GM12878 (cell line): Measurements from ENCODE around the gene TDRD9. TPM values are rescaled to one million over a fixed set of nuclear protein-coding genes. Genes with fewer than 3 reads are reported as not detected.

Source experiments
- CREB1 ChIP-seq: IDR thresholded peaks from 2 replicates; pipeline ENCODE4 v1.6.1; 2012; ENCODE audit warnings: low read depth, mild to moderate bottlenecking, inconsistent platforms
- FOXM1 ChIP-seq: IDR thresholded peaks from 2 replicates; pipeline ENCODE4 v1.6.1; 2012; ENCODE audit warnings: low read depth, mild to moderate bottlenecking, inconsistent platforms, low read length, moderate library complexity
- LARP7 ChIP-seq: fragments of 450-650 bp; IDR thresholded peaks from 2 replicates; pipeline ENCODE4 v1.6.1; 2017; ENCODE audit warnings: mild to moderate bottlenecking
- YY1 ChIP-seq: IDR thresholded peaks from 2 replicates; pipeline ENCODE4 v1.6.1; 2011; ENCODE audit warnings: low read depth, mild to moderate bottlenecking, low read length
- polyA plus RNA-seq, 11 experiments: library from polyadenylated mRNA; depleted of rRNA in 4 of 11; unstranded in 6 of 11; stranded (reverse) in 5 of 11; fragments of >200 nt; fragmentation: Nextera tagmentation in 4 of 11; fragmentation: Illumina TruSeq in 1 of 11; extraction: Ambion mirVana in 4 of 11; extraction: Trizol in 1 of 11; gene quantifications; 1 replicate in 1 of 11; 2 replicates in 10 of 11; pipeline versions ENCODE4 v1.2.1 to v1.2.3, GENCODE V29; 2011 to 2016; ENCODE audit warnings: inconsistent platforms in 2 of 11, missing spikeins in 2 of 11, low read depth in 1 of 11
- total RNA-seq, 4 experiments: library from RNA; depleted of rRNA in 3 of 4; stranded (reverse); fragments of >200 nt in 3 of 4; fragmentation: Illumina TruSeq in 1 of 4; extraction: Trizol in 1 of 4; gene quantifications; 2 replicates each; pipeline versions ENCODE4 v1.2.1 to v1.2.3, GENCODE V29; 2013 to 2021
- TF ChIP-seq, protein P1 (sequence below), 3 experiments: IDR thresholded peaks in 2 of 3; conservative IDR thresholded peaks in 1 of 3; 2 replicates each; pipeline ENCODE4 v1.5.1; 2011; ENCODE audit warnings: low read depth in 3 of 3, low read length in 3 of 3, mild to moderate bottlenecking in 3 of 3, control low read depth in 2 of 3, moderate library complexity in 2 of 3, inconsistent platforms in 1 of 3, mixed read lengths in 1 of 3; ENCODE audit not compliant: control insufficient read depth in 2 of 3, insufficient read depth in 1 of 3; ENCODE audit errors: extremely low read depth in 1 of 3
- TF ChIP-seq, protein P2 (sequence below): fragments of 450-650 bp; IDR thresholded peaks from 2 replicates; pipeline ENCODE4 v1.6.1; 2017; ENCODE audit warnings: mild to moderate bottlenecking, moderate library complexity

TDRD9 gene
- total and polyA plus RNA-seq, 10 of the 15 experiments (the other 5 are each of a cell fraction or from before 2014, with no cell fraction given): 0.12 TPM; not detected in 9

DNA sequence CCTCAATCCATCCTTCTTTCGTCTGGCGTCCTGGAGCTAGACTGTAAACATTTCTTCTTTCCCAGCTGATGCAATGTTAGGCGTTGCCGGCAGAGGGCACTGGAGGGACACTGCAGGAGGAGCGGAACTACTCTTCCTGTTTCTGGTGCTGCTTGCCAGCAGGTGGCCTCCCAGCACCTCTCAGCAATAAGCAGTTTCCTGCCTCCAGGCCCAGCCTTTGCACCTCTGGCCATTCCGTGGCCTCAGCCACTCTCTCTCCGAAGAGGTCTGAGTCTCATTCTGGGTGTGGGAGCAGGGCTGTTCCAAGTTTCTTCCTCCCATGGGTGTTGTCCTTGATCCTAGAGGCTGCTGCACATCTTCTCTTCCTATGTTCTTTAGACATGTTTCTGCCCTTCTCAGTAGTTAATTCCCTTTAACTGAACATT lies 149.8 kb downstream of the TDRD9 start (continued):
- TF ChIP-seq, protein P1, sequence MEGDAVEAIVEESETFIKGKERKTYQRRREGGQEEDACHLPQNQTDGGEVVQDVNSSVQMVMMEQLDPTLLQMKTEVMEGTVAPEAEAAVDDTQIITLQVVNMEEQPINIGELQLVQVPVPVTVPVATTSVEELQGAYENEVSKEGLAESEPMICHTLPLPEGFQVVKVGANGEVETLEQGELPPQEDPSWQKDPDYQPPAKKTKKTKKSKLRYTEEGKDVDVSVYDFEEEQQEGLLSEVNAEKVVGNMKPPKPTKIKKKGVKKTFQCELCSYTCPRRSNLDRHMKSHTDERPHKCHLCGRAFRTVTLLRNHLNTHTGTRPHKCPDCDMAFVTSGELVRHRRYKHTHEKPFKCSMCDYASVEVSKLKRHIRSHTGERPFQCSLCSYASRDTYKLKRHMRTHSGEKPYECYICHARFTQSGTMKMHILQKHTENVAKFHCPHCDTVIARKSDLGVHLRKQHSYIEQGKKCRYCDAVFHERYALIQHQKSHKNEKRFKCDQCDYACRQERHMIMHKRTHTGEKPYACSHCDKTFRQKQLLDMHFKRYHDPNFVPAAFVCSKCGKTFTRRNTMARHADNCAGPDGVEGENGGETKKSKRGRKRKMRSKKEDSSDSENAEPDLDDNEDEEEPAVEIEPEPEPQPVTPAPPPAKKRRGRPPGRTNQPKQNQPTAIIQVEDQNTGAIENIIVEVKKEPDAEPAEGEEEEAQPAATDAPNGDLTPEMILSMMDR (IDR thresholded peaks at IDR 0.05 in 2 of 3, conservative IDR thresholded peaks at IDR 0.05 in 1 of 3; ENCODE audit: control insufficient read depth in 2 of 3, extremely low read depth in 1 of 3, insufficient read depth in 1 of 3, low read depth in 3 of 3, low read length in 3 of 3): peak; percentile 100; a peak in 5 of 6 replicates
- TF ChIP-seq YY1: peak; percentile 67; the same call in 1 of the 2 replicates
- TF ChIP-seq LARP7: peak; percentile 36; the same call in 1 of the 2 replicates
- peak; percentile 40; the same call in 1 of the 2 replicates for TF ChIP-seq FOXM1
- TF ChIP-seq, protein P2, sequence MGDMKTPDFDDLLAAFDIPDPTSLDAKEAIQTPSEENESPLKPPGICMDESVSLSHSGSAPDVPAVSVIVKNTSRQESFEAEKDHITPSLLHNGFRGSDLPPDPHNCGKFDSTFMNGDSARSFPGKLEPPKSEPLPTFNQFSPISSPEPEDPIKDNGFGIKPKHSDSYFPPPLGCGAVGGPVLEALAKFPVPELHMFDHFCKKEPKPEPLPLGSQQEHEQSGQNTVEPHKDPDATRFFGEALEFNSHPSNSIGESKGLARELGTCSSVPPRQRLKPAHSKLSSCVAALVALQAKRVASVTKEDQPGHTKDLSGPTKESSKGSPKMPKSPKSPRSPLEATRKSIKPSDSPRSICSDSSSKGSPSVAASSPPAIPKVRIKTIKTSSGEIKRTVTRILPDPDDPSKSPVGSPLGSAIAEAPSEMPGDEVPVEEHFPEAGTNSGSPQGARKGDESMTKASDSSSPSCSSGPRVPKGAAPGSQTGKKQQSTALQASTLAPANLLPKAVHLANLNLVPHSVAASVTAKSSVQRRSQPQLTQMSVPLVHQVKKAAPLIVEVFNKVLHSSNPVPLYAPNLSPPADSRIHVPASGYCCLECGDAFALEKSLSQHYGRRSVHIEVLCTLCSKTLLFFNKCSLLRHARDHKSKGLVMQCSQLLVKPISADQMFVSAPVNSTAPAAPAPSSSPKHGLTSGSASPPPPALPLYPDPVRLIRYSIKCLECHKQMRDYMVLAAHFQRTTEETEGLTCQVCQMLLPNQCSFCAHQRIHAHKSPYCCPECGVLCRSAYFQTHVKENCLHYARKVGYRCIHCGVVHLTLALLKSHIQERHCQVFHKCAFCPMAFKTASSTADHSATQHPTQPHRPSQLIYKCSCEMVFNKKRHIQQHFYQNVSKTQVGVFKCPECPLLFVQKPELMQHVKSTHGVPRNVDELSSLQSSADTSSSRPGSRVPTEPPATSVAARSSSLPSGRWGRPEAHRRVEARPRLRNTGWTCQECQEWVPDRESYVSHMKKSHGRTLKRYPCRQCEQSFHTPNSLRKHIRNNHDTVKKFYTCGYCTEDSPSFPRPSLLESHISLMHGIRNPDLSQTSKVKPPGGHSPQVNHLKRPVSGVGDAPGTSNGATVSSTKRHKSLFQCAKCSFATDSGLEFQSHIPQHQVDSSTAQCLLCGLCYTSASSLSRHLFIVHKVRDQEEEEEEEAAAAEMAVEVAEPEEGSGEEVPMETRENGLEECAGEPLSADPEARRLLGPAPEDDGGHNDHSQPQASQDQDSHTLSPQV: peak; percentile 82; the same call in 1 of the 2 replicates
- TF ChIP-seq CREB1: peak; percentile 42; the same call in 1 of the 2 replicates
